ENCODE results near the gene C3AR1.
"Not testable (repeated sequence)": the region's sequence is repeated elsewhere in the genome, so short reads cannot be mapped to it uniquely, and the experiment has no call there.

Gene C3AR1

GRCh38 chr12:8082808-8083100 is 16.6 kb upstream of the C3AR1 start:
- DNase-seq (ENCODE audit: insufficient read length, low spot score), result no peak
- FAIRE-seq, result peak; percentile 50
- no peak for TF ChIP-seq POU2F2 (IDR thresholded peaks at IDR 0.05; ENCODE audit: low read depth, low read length)
- TF ChIP-seq POLR2A (IDR thresholded peaks at IDR 0.05; ENCODE audit: low read depth, low read length), result no peak
- TF ChIP-seq SPI1 (IDR thresholded peaks at IDR 0.05; ENCODE audit: low read depth, low read length), result no peak

- FAIRE-seq (peak; percentile 71), DNase-seq (ENCODE audit: insufficient read length, low spot score) (no peak)
- no peak for TF ChIP-seq SPI1 (IDR thresholded peaks at IDR 0.05; ENCODE audit: low read depth, low read length)
- no peak for TF ChIP-seq TAF1 (IDR thresholded peaks at IDR 0.05; ENCODE audit: low read depth, low read length)
- no peak for TF ChIP-seq PAX5 (IDR thresholded peaks at IDR 0.05; ENCODE audit: insufficient read depth, low read length, severe bottlenecking)
- TF ChIP-seq POLR2A (IDR thresholded peaks at IDR 0.05; ENCODE audit: low read depth, low read length), result peak; percentile 30; the same call in 1 of the 2 replicates
- no peak for TF ChIP-seq POLR2AphosphoS5 (IDR thresholded peaks at IDR 0.05; ENCODE audit: low read depth, low read length)
Measured at GRCh38 chr12:8081251-8081920, 15.2 kb upstream of the C3AR1 start.

GRCh38 chr12:8080120-8080519 is 14.0 kb upstream of the C3AR1 start:
- no peak for FAIRE-seq
- DNase-seq (ENCODE audit: insufficient read length, low spot score), result no peak
- no peak for TF ChIP-seq POLR2AphosphoS5 (IDR thresholded peaks at IDR 0.05; ENCODE audit: low read depth, low read length)
- TF ChIP-seq PAX5 (IDR thresholded peaks at IDR 0.05; ENCODE audit: insufficient read depth, low read length, severe bottlenecking), result no peak
- no peak for TF ChIP-seq TAF1 (IDR thresholded peaks at IDR 0.05; ENCODE audit: low read depth, low read length)
- TF ChIP-seq POU2F2 (IDR thresholded peaks at IDR 0.05; ENCODE audit: low read depth, low read length), result no peak
- no peak for TF ChIP-seq POLR2A (IDR thresholded peaks at IDR 0.05; ENCODE audit: low read depth, low read length)
- TF ChIP-seq SPI1 (IDR thresholded peaks at IDR 0.05; ENCODE audit: low read depth, low read length), result no peak

GRCh38 chr12:8078916-8079315 is 12.8 kb upstream of the C3AR1 start:
- FAIRE-seq (no peak), DNase-seq (ENCODE audit: insufficient read length, low spot score) (no peak)
- TF ChIP-seq POLR2A (IDR thresholded peaks at IDR 0.05; ENCODE audit: low read depth, low read length), result no peak
- no peak for TF ChIP-seq POU2F2 (IDR thresholded peaks at IDR 0.05; ENCODE audit: low read depth, low read length)
- no peak for TF ChIP-seq POLR2AphosphoS5 (IDR thresholded peaks at IDR 0.05; ENCODE audit: low read depth, low read length)
- TF ChIP-seq TAF1 (IDR thresholded peaks at IDR 0.05; ENCODE audit: low read depth, low read length), result no peak
- no peak for TF ChIP-seq PAX5 (IDR thresholded peaks at IDR 0.05; ENCODE audit: insufficient read depth, low read length, severe bottlenecking)
- no peak for TF ChIP-seq SPI1 (IDR thresholded peaks at IDR 0.05; ENCODE audit: low read depth, low read length)

- FAIRE-seq, result no peak
- no peak for DNase-seq (ENCODE audit: insufficient read length, low spot score)
- no peak for TF ChIP-seq POLR2A (IDR thresholded peaks at IDR 0.05; ENCODE audit: low read depth, low read length)
- TF ChIP-seq TAF1 (IDR thresholded peaks at IDR 0.05; ENCODE audit: low read depth, low read length), result no peak
- no peak for TF ChIP-seq SPI1 (IDR thresholded peaks at IDR 0.05; ENCODE audit: low read depth, low read length)
- no peak for TF ChIP-seq PAX5 (IDR thresholded peaks at IDR 0.05; ENCODE audit: insufficient read depth, low read length, severe bottlenecking)
- TF ChIP-seq POU2F2 (IDR thresholded peaks at IDR 0.05; ENCODE audit: low read depth, low read length), result no peak
- TF ChIP-seq POLR2AphosphoS5 (IDR thresholded peaks at IDR 0.05; ENCODE audit: low read depth, low read length), result no peak
Measured at GRCh38 chr12:8078398-8078797, 12.2 kb upstream of the C3AR1 start.

- TF ChIP-seq POLR2AphosphoS5 (IDR thresholded peaks at IDR 0.05; ENCODE audit: low read depth, low read length) (no peak), SPI1 (IDR thresholded peaks at IDR 0.05; ENCODE audit: low read depth, low read length) (no peak), PAX5 (IDR thresholded peaks at IDR 0.05; ENCODE audit: insufficient read depth, low read length, severe bottlenecking) (no peak), TAF1 (IDR thresholded peaks at IDR 0.05; ENCODE audit: low read depth, low read length) (no peak), POU2F2 (IDR thresholded peaks at IDR 0.05; ENCODE audit: low read depth, low read length) (no peak)
- DNase-seq (ENCODE audit: insufficient read length, low spot score), result no peak
- no peak for FAIRE-seq
Measured at GRCh38 chr12:8077207-8077606, 11.0 kb upstream of the C3AR1 start.

GRCh38 chr12:8076366-8076765 is 10.2 kb upstream of the C3AR1 start:
- no peak for DNase-seq (ENCODE audit: insufficient read length, low spot score)
- no peak for FAIRE-seq
- TF ChIP-seq POLR2AphosphoS5 (IDR thresholded peaks at IDR 0.05; ENCODE audit: low read depth, low read length), result no peak
- no peak for TF ChIP-seq TAF1 (IDR thresholded peaks at IDR 0.05; ENCODE audit: low read depth, low read length)
- TF ChIP-seq POU2F2 (IDR thresholded peaks at IDR 0.05; ENCODE audit: low read depth, low read length), result no peak
- TF ChIP-seq POLR2A (IDR thresholded peaks at IDR 0.05; ENCODE audit: low read depth, low read length), result no peak
- TF ChIP-seq SPI1 (IDR thresholded peaks at IDR 0.05; ENCODE audit: low read depth, low read length), result no peak
- no peak for TF ChIP-seq PAX5 (IDR thresholded peaks at IDR 0.05; ENCODE audit: insufficient read depth, low read length, severe bottlenecking)

- no peak for DNase-seq (ENCODE audit: insufficient read length, low spot score)
- no peak for TF ChIP-seq POLR2A (IDR thresholded peaks at IDR 0.05; ENCODE audit: low read depth, low read length)
- TF ChIP-seq PAX5 (IDR thresholded peaks at IDR 0.05; ENCODE audit: insufficient read depth, low read length, severe bottlenecking), result no peak
- no peak for TF ChIP-seq TAF1 (IDR thresholded peaks at IDR 0.05; ENCODE audit: low read depth, low read length)
- no peak for TF ChIP-seq POU2F2 (IDR thresholded peaks at IDR 0.05; ENCODE audit: low read depth, low read length)
- no peak for TF ChIP-seq POLR2AphosphoS5 (IDR thresholded peaks at IDR 0.05; ENCODE audit: low read depth, low read length)
- TF ChIP-seq SPI1 (IDR thresholded peaks at IDR 0.05; ENCODE audit: low read depth, low read length), result no peak
- no peak for FAIRE-seq
Measured at GRCh38 chr12:8075935-8076334, 9.8 kb upstream of the C3AR1 start.

GRCh38 chr12:8071820-8072219 is 5.7 kb upstream of the C3AR1 start:
- FAIRE-seq; DNase-seq (ENCODE audit: insufficient read length, low spot score): not testable (repeated sequence)

GRCh38 chr12:8069582-8069981 is 3.4 kb upstream of the C3AR1 start:
- FAIRE-seq (no peak), DNase-seq (ENCODE audit: insufficient read length, low spot score) (no peak)
- TF ChIP-seq PAX5 (IDR thresholded peaks at IDR 0.05; ENCODE audit: insufficient read depth, low read length, severe bottlenecking) (no peak), POLR2AphosphoS5 (IDR thresholded peaks at IDR 0.05; ENCODE audit: low read depth, low read length) (no peak), SPI1 (IDR thresholded peaks at IDR 0.05; ENCODE audit: low read depth, low read length) (no peak), POLR2A (IDR thresholded peaks at IDR 0.05; ENCODE audit: low read depth, low read length) (no peak), TAF1 (IDR thresholded peaks at IDR 0.05; ENCODE audit: low read depth, low read length) (no peak), POU2F2 (IDR thresholded peaks at IDR 0.05; ENCODE audit: low read depth, low read length) (no peak)

Measured in GM12891 (cell line).